K562 (cell line): ENCODE data around the gene TMOD2. TPM values are rescaled to one million over a fixed set of nuclear protein-coding genes. Genes with fewer than 3 reads are reported as not detected.

Source experiments
- ATAC-seq: fragments of 200-7000 bp; cut with Tn5 transposase; 3 replicates; pipeline ENCODE4 v1.9.1; 2020; ENCODE audit warnings: moderate library complexity
- BruUV-seq: library from RNA; stranded (reverse); fragments of 400-500 nt; replicated peaks from 2 replicates; lab custom pipeline; 2021; lab: Mats Ljungman, UMichigan
- CTCF ChIA-PET: fragments of 300-600 bp; formaldehyde crosslinking; extraction: SDS; loops from one replicate; lab custom pipeline; 2021; ENCODE audit warnings: low intra/inter-chr PET ratio; lab: Yijun Ruan, JAX
- POLR2A ChIA-PET: fragments of 300-600, 350-650 bp; sonication (Branson Sonifier 250); formaldehyde crosslinking; extraction: SDS; loops from one replicate; lab custom pipeline; 2021; ENCODE audit warnings: antibody characterized with exemption, inconsistent platforms; lab: Yijun Ruan, JAX
- DNase-seq, 4 experiments: peaks; one replicate each; pipeline versions ENCODE4 v3.0.0 to v3.0.0-alpha.2; 2011 to 2018; ENCODE audit warnings: low spot score in 3 of 4, mixed read lengths in 3 of 4; ENCODE audit errors: extremely low read depth in 1 of 4
- FAIRE-seq: peaks from 2 replicates; lab custom pipeline; 2011; peaks lifted over from hg19 to GRCh38; lab: Jason Lieb, UNC
- H2AFZ ChIP-seq: 2 replicates; pipeline ENCODE4 v1.6.0; 2011; ENCODE audit warnings: low read depth, low read length, control low read depth, inconsistent platforms
- H3K27ac ChIP-seq: fragments of 200-600 bp; 3 replicates; pipeline ENCODE4 v1.8.0; 2011; ENCODE audit warnings: low read depth, mild to moderate bottlenecking, control low read depth, inconsistent platforms, low read length, moderate library complexity, mixed read lengths; ENCODE audit errors: extremely low read depth
- H3K27me3 ChIP-seq, 2 experiments: fragments of 300-600 bp in 1 of 2; 2 replicates in 1 of 2; 3 replicates in 1 of 2; pipeline versions ENCODE4 v1.6.0 to v1.8.0; 2011; ENCODE audit warnings: inconsistent platforms in 2 of 2, low read length in 2 of 2, mild to moderate bottlenecking in 1 of 2, mixed read lengths in 1 of 2, moderate library complexity in 1 of 2; ENCODE audit not compliant: control insufficient read depth in 2 of 2, insufficient read depth in 2 of 2
- H3K36me3 ChIP-seq: fragments of 300-600 bp; 3 replicates; pipeline ENCODE4 v1.8.0; 2011; ENCODE audit warnings: mild to moderate bottlenecking, low read length, inconsistent platforms; ENCODE audit not compliant: control insufficient read depth, insufficient read depth
- H3K4me1 ChIP-seq, 2 experiments: fragments of 200-600 bp in 1 of 2; replicated peaks in 1 of 2; 2 replicates in 1 of 2; 3 replicates in 1 of 2; pipeline versions ENCODE4 v1.5.1 to v1.8.0; 2011; ENCODE audit warnings: inconsistent platforms in 2 of 2, low read length in 2 of 2, mild to moderate bottlenecking in 1 of 2, mixed read lengths in 1 of 2, moderate library complexity in 1 of 2; ENCODE audit not compliant: control insufficient read depth in 2 of 2, insufficient read depth in 2 of 2
- H3K4me2 ChIP-seq: 2 replicates; pipeline ENCODE4 v1.6.1; 2011; ENCODE audit warnings: low read length, control low read depth, inconsistent platforms, mixed read lengths; ENCODE audit not compliant: insufficient read depth
- H3K4me3 ChIP-seq: fragments of 200-600 bp; sonication (generic), shearing (Covaris generic); 2 replicates; pipeline ENCODE4 v1.5.1; 2016; ENCODE audit warnings: control low read depth, inconsistent platforms
- H3K79me2 ChIP-seq: fragments of 200-600 bp; 3 replicates; pipeline ENCODE4 v1.8.0; 2011; ENCODE audit warnings: low read length, inconsistent platforms; ENCODE audit not compliant: control insufficient read depth, insufficient read depth
- H3K9ac ChIP-seq, 2 experiments: 2 replicates each; pipeline versions ENCODE4 v1.6.0 to v1.6.1; 2011; ENCODE audit warnings: low read depth in 2 of 2, low read length in 2 of 2, control low read depth in 1 of 2, inconsistent platforms in 1 of 2, mild to moderate bottlenecking in 1 of 2, mixed read lengths in 1 of 2; ENCODE audit not compliant: insufficient read depth in 1 of 2
- H3K9me1 ChIP-seq: one replicate; pipeline ENCODE4 v1.6.0; 2011; ENCODE audit warnings: inconsistent platforms, mild to moderate bottlenecking, low read length, moderate library complexity; ENCODE audit not compliant: control insufficient read depth, insufficient read depth
- H3K9me3 ChIP-seq: replicated peaks from 2 replicates; pipeline ENCODE4 v1.5.1; 2011; ENCODE audit warnings: low read depth, low read length, inconsistent platforms; ENCODE audit not compliant: control insufficient read depth, insufficient read depth
- H4K20me1 ChIP-seq: replicated peaks from 2 replicates; pipeline ENCODE4 v1.6.1; 2011; ENCODE audit warnings: low read length, inconsistent platforms, mixed read lengths; ENCODE audit not compliant: control insufficient read depth, insufficient read depth
- CHD1 ChIP-seq: fragments of 200-600 bp; sonication (generic); IDR thresholded peaks from one replicate; pipeline ENCODE4 v1.6.1; 2012; ENCODE audit warnings: mild to moderate bottlenecking, moderate library complexity, low read length, inconsistent platforms
- DACH1 ChIP-seq: fragments of 450-650 bp; IDR thresholded peaks from 2 replicates; pipeline ENCODE4 v1.6.1; 2018; ENCODE audit not compliant: partially characterized antibody
- RCOR1 ChIP-seq, 2 experiments: IDR thresholded peaks; 2 replicates each; pipeline ENCODE4 v1.6.1; 2012; ENCODE audit warnings: low read depth in 2 of 2, low read length in 2 of 2, borderline replicate concordance in 1 of 2, improper control_type of control experiment in 1 of 2
- REST ChIP-seq, 2 experiments: fragments of 450-650 bp; formaldehyde crosslinking in 1 of 2; IDR thresholded peaks; 2 replicates each; pipeline versions ENCODE4 v1.4.0 to v1.6.1; 2014 to 2020; ENCODE audit warnings: mild to moderate bottlenecking in 2 of 2, borderline replicate concordance in 1 of 2, low read depth in 1 of 2
- RFX1 ChIP-seq: fragments of 450-650 bp; IDR thresholded peaks from 2 replicates; pipeline ENCODE4 v1.6.1; 2016; ENCODE audit warnings: mild to moderate bottlenecking, moderate library complexity
- RHOXF2B ChIP-seq: fragments of 250-450 bp; sonication (Bioruptor Pico); conservative IDR thresholded peaks from 2 replicates; pipeline ENCODE4 v1.5.1; 2021
- WGBS: fragments of 100-300 bp; shearing (Covaris generic); methylation state at CpG from one replicate; pipeline ENCODE4 v1.1.6; 2016; ENCODE audit warnings: low coverage, mixed read lengths; ENCODE audit not compliant: insufficient coverage; ENCODE audit errors: missing lambda C conversion rate; 5-methylcytosine and 5-hydroxymethylcytosine counted together
- in situ Hi-C: fragments of 300-500 bp; cut with MboI; formaldehyde crosslinking; loops from 4 replicates; pipeline ENCODE4 v1.15.0; 2018; ENCODE audit warnings: inconsistent platforms, mixed read lengths
- intact Hi-C: fragments of 100-400 bp; cut with micrococcal nuclease; formaldehyde crosslinking; loops from 2 replicates; pipeline ENCODE4 v1.14.2; 2022
- polyA plus RNA-seq, 8 experiments: library from polyadenylated mRNA; depleted of rRNA in 4 of 8; stranded (reverse) in 5 of 8; unstranded in 3 of 8; fragments of >200 nt; fragmentation: Nextera tagmentation in 2 of 8; fragmentation: Illumina TruSeq in 1 of 8; extraction: Ambion mirVana in 2 of 8; extraction: Trizol in 1 of 8; gene quantifications; 2 replicates each; pipeline versions ENCODE4 v1.2.1 to v1.2.3, GENCODE V29; 2011 to 2014; ENCODE audit warnings: inconsistent platforms in 1 of 8, missing spikeins in 1 of 8
- total RNA-seq, 7 experiments: library from RNA; depleted of rRNA in 6 of 7; stranded (reverse); fragments of >200 nt in 6 of 7; fragmentation: Illumina TruSeq in 2 of 7; extraction: Trizol in 2 of 7; gene quantifications; 2 replicates each; pipeline versions ENCODE4 v1.2.1 to v1.2.3, GENCODE V29; 2011 to 2021; ENCODE audit warnings: low replicate concordance in 1 of 7

The TMOD2 gene
- total and polyA plus RNA-seq, 9 of the 15 experiments (the other 6 are each of a cell fraction or from before 2014, with no cell fraction given): 0.49 to 3.8 (median 3.0) TPM

- peaks cover 17 to 24% of the 10 kb centered on the region in 2 experiments; a peak in 4 of 5 replicates for H3K4me1 ChIP-seq
- H3K9me1 ChIP-seq: no peaks in the 10 kb centered on the region
- BruUV-seq: no TSS peak
- H3K27me3 ChIP-seq: no peaks in the 10 kb centered on the region; a peak in 1 of 5 replicates
- no peak overlapping the region for H3K9ac ChIP-seq
- no peaks in the 10 kb centered on the region for H4K20me1 ChIP-seq
- no peak for TF ChIP-seq DACH1
- no peak for TF ChIP-seq RFX1
- no peak overlapping the region for H3K27ac ChIP-seq
- H3K4me3 ChIP-seq: no peak overlapping the region
- ATAC-seq: no peak
- ChIA-PET POLR2A (interaction anchor here (0.9 kb wide), 1 partner anchor 16 kb away, joined by 3 read pairs; no protein-coding TSS in a partner anchor), CTCF (no interaction called here)
- H3K9me3 ChIP-seq: no peaks in the 10 kb centered on the region
- DNase-seq: no peak
- FAIRE-seq: no peak
- WGBS: 45% methylated on average over 5 of the region's 5 CpGs
- no peaks in the 10 kb centered on the region; the same call in 1 of the 3 replicates for H3K36me3 ChIP-seq
- in situ Hi-C loops (no loop called here), intact Hi-C loops (no loop called here)
- H3K4me2 ChIP-seq: no peak overlapping the region
- H2AFZ ChIP-seq: no peak overlapping the region
- no peaks in the 10 kb centered on the region; the same call in 2 of the 3 replicates for H3K79me2 ChIP-seq
Observed at GRCh38 chr15:51752888-51753287, 1.5 kb downstream of the TMOD2 start.

- H3K4me2 ChIP-seq: no peak overlapping the region
- no peaks in the 10 kb centered on the region; a peak in 1 of 5 replicates for H3K27me3 ChIP-seq
- no peak for TF ChIP-seq CHD1
- no peak for TF ChIP-seq REST (IDR thresholded peaks at IDR 0.05; ENCODE audit: borderline replicate concordance)
- no peak for TF ChIP-seq REST (CRISPR knock-in tag; IDR thresholded peaks at IDR 0.05; ENCODE audit: low read depth)
- TF ChIP-seq RHOXF2B (CRISPR knock-in tag): no peak
- TF ChIP-seq RCOR1 (IDR thresholded peaks at IDR 0.05; ENCODE audit: borderline replicate concordance in 1 of 2, low read depth in 2 of 2, low read length in 2 of 2): no peak
- TF ChIP-seq, all 486 proteins: peak for 0
- WGBS: 11% methylated on average over 2 of the region's 2 CpGs
- no peaks in the 10 kb centered on the region for H4K20me1 ChIP-seq
- DNase-seq (no peak), FAIRE-seq (no peak), ATAC-seq (no peak)
- no peaks in the 10 kb centered on the region; the same call in 2 of the 3 replicates for H3K79me2 ChIP-seq
- no peak overlapping the region for H3K4me3 ChIP-seq
- H3K27ac ChIP-seq: no peak overlapping the region
- no peaks in the 10 kb centered on the region for H3K9me3 ChIP-seq
- H3K9me1 ChIP-seq: no peaks in the 10 kb centered on the region
- POLR2A ChIA-PET: no interaction called here
- BruUV-seq: no TSS peak
- in situ Hi-C loops: no loop called here
- no peak overlapping the region for H2AFZ ChIP-seq
- H3K9ac ChIP-seq: no peak overlapping the region
- peaks cover 17 to 24% of the 10 kb centered on the region in 2 experiments; a peak in 4 of 5 replicates for H3K4me1 ChIP-seq
- H3K36me3 ChIP-seq: no peaks in the 10 kb centered on the region; the same call in 1 of the 3 replicates
- CTCF ChIA-PET: no interaction called here
- intact Hi-C loops: no loop called here
Observed at GRCh38 chr15:51754267-51754666, 2.9 kb downstream of the TMOD2 start.
